DMS 273 (cell line): ENCODE measurements around the gene FES.

ENCODE experiments used
- DNase-seq: peaks from one replicate; lab custom pipeline; 2025; ENCODE audit not compliant: unreplicated experiment; lab: John Stamatoyannopoulos, UW

Gene FES

GRCh38 chr15:90875549-90875981 lies 8.7 kb upstream of the FES start:
- no peak for DNase-seq

GRCh38 chr15:90876046-90876445 lies 8.3 kb upstream of the FES start:
- no peak for DNase-seq

DNA sequence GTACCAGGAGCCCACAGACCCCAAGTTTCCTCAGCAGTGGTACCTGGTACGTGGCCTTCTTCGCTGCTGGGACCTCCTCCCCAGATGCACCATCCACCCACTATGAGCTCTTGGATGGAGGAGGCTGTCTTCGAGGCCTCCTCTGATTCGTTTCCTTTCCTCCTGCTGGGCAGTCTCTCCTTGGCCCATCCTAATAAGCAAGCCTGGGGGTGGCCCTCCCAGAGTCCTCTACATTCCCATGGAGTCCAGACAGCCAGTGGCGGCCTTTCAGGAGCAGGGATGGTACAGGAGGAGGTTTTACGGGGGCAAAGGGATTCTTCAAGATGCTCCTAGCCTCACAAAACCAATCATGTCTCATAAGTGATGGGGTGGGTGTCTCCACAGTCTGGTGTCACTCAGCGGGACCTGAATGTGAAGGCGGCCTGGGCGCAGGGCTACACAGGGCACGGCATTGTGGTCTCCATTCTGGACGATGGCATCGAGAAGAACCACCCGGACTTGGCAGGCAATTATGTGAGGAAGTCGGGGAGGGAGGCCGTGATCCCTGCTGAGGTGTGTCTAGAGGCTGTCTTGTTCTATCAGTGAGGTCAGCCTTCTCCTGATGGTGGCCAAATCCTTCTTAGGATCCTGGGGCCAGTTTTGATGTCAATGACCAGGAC lies 7.7 kb upstream of the FES start:
- DNase-seq: no peak

DNA sequence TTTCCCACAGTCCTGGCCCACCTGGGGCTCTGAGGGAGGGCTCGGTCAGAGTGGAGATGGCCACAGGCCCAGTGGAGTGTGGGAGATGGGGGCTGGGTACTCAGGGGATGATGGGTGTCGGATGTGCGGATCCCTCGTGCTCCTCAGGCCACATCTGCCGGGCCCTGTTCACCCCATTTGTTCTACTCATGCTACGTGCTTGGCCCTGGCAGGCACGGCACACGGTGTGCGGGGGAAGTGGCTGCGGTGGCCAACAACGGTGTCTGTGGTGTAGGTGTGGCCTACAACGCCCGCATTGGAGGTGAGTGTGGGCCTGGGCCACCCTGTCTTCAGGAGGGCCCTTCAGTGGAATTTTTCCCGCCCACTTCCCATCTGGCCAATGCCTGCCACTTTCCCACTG lies 7.0 kb upstream of the FES start:
- no peak for DNase-seq

- DNase-seq: no peak
Measured at GRCh38 chr15:90877996-90878395, 6.3 kb upstream of the FES start.

- no peak for DNase-seq
Measured at GRCh38 chr15:90878660-90879059, 5.6 kb upstream of the FES start.

- no peak for DNase-seq
Measured at GRCh38 chr15:90879730-90880366, 4.5 kb upstream of the FES start.

DNA sequence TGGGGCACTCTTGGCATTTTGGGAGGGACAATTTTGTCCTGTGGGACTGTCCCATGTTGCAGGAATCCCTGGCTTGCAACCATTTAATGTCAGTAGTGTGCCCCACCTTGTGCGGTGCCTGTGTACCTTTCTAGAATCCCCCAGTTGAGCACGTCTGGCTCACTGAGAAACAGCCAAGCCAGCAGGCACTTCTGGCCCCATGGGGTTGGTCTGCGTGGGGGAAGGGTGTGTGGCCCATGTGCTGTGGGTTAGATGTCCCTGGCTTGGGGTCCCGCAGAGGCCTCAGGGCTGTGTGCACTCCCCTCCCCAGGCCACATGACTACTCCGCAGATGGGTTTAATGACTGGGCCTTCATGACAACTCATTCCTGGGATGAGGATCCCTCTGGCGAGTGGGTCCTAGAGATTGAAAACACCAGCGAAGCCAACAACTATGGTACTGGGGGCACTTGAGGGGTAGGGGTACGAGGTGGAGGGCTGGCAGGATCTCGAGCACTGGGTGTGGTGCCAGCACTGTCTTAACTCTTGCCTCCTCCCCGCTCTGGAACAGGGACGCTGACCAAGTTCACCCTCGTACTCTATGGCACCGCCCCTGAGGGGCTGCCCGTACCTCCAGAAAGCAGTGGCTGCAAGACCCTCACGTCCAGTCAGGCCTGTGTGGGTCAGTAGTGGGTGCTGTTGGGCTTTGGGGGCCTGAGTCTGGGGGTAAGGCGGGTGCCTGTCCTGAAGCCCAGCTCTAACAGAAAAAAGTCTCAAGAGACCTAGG lies 3.7 kb upstream of the FES start:
- no peak for DNase-seq

GRCh38 chr15:90881181-90881977 lies 2.9 kb upstream of the FES start:
- DNase-seq: no peak

GRCh38 chr15:90881978-90882721 lies 2.2 kb upstream of the FES start:
- DNase-seq: no peak

DNA sequence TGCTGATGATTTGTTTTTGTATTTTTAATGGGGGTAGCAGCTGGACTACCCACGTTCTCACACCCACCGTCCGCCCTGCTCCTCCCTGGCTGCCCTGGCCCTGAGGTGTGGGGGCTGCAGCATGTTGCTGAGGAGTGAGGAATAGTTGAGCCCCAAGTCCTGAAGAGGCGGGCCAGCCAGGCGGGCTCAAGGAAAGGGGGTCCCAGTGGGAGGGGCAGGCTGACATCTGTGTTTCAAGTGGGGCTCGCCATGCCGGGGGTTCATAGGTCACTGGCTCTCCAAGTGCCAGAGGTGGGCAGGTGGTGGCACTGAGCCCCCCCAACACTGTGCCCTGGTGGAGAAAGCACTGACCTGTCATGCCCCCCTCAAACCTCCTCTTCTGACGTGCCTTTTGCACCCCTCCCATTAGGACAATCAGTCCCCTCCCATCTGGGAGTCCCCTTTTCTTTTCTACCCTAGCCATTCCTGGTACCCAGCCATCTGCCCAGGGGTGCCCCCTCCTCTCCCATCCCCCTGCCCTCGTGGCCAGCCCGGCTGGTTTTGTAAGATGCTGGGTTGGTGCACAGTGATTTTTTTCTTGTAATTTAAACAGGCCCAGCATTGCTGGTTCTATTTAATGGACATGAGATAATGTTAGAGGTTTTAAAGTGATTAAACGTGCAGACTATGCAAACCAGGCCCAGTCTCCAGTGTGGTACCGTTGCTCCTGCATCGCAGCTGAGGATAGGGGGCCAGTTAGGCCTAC lies 1.4 kb upstream of the FES start:
- no peak for DNase-seq

GRCh38 chr15:90883526-90883975 lies 753 bp upstream of the FES start:
- DNase-seq: no peak

- DNase-seq: no peak
Measured at GRCh38 chr15:90884719-90885431, 571 bp downstream of the FES start.

DNA sequence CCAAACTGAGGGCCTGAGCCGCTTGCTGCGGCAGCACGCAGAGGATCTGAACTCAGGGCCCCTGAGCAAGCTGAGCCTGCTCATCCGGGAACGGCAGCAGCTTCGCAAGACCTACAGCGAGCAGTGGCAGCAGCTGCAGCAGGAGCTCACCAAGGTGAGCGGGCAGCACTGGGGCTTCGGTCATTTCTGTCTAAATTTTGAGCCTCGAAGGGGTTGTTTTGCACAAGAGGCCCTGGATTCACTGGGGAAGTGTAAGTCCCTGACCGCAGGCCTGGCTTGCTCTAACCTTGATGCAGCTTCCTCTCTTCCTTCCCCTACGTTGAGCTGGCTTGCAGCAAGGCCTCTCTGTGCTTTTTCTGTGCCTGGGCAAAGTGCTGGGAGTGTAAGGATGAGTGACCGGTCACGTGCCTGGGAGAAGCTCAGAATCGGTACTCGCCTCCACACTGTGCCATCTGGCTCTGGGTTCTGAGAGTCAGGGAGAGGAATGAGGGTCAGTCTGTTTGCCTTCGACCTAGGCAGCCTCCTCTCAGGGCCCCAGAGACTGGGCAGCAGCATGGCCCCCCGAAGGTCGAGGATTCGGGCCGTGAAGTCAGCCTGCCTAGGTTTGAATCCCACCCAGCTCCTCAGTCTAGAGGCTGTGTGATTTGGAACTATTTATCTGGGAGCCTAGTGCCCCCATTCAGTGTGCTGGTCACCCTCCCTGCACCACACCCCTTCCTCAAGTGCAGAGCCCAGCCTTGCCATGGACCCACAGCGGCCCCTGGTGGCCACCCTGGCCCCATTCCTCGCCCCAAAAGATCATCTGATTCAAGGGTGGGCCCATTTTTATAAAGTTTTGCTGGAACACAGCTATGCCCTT lies 1.4 kb downstream of the FES start:
- peak; percentile 75 for DNase-seq

GRCh38 chr15:90886291-90886614 lies 1.9 kb downstream of the FES start:
- DNase-seq: no peak

- no peak for DNase-seq
Measured at GRCh38 chr15:90887037-90887481, 2.8 kb downstream of the FES start.

DNA sequence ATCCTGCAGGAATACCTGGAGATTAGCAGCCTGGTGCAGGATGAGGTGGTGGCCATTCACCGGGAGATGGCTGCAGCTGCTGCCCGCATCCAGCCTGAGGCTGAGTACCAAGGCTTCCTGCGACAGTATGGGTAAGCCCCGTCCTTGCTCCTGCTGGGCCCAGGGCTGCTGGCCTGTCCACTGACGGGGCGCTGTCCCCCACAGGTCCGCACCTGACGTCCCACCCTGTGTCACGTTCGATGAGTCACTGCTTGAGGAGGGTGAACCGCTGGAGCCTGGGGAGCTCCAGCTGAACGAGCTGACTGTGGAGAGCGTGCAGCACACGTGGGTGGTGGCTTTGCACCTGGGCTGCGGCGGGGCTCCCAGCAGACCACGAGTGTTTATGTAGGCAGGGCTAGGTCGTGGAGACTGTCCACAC lies 5.0 kb downstream of the FES start:
- no peak for DNase-seq

GRCh38 chr15:90889736-90890456 lies 5.6 kb downstream of the FES start:
- DNase-seq: no peak
